Neutrophil (primary cell): ENCODE data around the gene PIGZ.

Experiments used
- H3K27ac ChIP-seq: fragments of 200-600 bp; sonication (generic); 2 replicates; pipeline ENCODE4 v1.5.1; 2016; ENCODE audit warnings: mild to moderate bottlenecking, moderate library complexity
- H3K27me3 ChIP-seq: fragments of 200-600 bp; sonication (generic); 2 replicates; pipeline ENCODE4 v1.6.0; 2016; ENCODE audit warnings: mild to moderate bottlenecking
- H3K36me3 ChIP-seq: fragments of 200-600 bp; sonication (generic); 2 replicates; pipeline ENCODE4 v1.5.1; 2017
- H3K4me1 ChIP-seq, 2 experiments: fragments of 200-600 bp in 1 of 2; sonication (generic) in 1 of 2; 1 replicate in 1 of 2; 2 replicates in 1 of 2; pipeline versions ENCODE4 v1.5.1 to v1.6.1; 2013 to 2016; ENCODE audit warnings: low read depth in 1 of 2, low read length in 1 of 2, mild to moderate bottlenecking in 1 of 2, moderate library complexity in 1 of 2; ENCODE audit not compliant: control insufficient read depth in 1 of 2, insufficient read depth in 1 of 2
- H3K4me3 ChIP-seq, 2 experiments: fragments of 200-600 bp in 1 of 2; sonication (generic) in 1 of 2; 1 replicate in 1 of 2; 2 replicates in 1 of 2; pipeline ENCODE4 v1.5.1; 2013 to 2016; ENCODE audit warnings: low read depth in 1 of 2, low read length in 1 of 2, mild to moderate bottlenecking in 1 of 2, moderate library complexity in 1 of 2
- H3K9me3 ChIP-seq: fragments of 200-600 bp; sonication (generic); 2 replicates; pipeline ENCODE4 v1.5.1; 2016
- CTCF ChIP-seq: fragments of 200-600 bp; sonication (generic); IDR thresholded peaks from 2 replicates; pipeline ENCODE4 v1.5.1; 2016; ENCODE audit warnings: antibody characterized with exemption

The PIGZ gene

DNA sequence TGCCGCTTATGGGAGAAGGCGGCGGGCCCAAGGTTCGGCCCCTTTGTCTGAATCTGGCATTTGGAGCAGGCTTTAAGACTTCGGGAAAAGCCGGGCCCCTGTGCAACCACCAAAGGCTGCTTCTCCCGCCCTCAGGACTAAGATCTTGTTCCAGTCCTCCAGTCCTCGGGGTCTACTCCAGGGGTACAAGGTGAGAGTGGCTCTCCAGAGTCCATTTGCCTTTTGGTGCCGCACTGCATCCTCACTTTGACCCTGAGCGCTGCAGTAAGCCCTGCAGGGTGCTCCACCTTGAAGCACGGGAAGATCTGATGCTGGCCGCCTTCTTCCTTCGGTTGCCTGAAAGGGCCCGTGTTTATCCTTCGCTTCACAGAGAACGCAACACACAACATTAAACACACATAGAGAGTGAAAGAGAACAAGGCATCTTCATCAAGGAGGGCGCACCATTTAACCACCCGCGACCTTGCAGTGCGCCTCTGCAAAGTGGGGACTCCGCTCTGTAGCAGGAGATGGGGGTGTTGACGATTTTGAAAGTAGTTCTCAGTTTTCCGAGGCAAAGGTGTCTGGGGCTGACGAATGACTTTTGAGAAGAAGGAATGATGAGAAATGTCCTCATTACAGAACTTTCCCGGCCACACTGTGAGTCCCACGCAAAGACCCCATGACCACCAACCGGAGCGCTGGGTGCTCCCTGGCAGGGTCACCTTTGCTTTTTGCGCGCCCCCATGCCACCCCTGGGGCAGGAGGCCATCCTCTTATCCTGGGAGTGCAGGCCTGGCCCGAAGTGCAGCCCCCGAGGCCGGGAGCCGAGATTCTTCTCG, 1.0 kb downstream of the PIGZ start:
- H3K9me3 ChIP-seq: no peaks in the 10 kb centered on the region
- H3K27ac ChIP-seq: no peak overlapping the region
- peaks cover 32% of the 10 kb centered on the region for H3K27me3 ChIP-seq
- TF ChIP-seq CTCF: no peak
- peak overlapping the region; percentile 78 to 80 for H3K4me3 ChIP-seq
- H3K36me3 ChIP-seq: no peaks in the 10 kb centered on the region
- peaks cover 9 to 14% of the 10 kb centered on the region in 2 experiments for H3K4me1 ChIP-seq

DNA sequence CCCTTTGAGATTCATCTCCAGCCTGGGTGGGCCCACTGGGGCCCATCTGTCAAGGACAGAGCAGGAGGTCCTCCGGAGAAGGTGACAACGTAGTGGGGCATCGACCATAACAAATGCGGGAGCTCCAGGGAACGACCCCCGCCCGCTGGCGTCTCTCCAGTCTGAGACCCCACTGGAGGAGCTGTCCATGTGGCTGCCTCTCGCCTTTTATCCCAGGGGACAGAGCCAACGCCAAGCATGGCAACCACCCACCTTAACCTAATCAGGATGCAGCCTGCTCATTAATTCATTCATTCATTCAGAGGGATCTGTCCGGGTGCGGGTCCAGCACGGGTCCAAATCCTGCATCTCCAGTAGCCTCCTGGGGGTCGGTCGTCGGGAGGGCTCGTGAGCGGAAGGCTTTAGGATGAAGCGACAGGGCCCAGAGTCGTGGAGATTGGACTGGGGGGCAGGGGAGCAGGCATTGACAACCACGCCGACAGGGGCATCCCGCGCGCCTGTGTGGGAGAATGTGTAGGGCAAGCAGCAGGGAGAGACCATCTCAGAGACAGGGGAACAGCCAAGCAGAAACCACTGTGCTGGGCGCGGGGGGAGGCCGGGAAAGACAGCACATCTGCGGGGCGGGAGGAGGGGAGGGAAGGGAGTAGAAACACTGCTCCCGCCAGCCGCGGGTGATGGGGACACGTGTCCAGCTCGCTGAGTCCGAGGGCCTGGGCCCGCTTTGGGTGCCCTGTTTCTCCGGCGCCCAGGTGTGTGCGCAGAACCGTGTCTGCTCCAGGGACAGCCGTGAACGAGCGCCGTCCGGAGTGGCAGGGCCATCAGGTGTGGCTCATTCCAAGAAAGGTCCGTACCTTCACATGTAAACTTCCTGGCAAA, 1.9 kb downstream of the PIGZ start:
- no peak for TF ChIP-seq CTCF
- H3K27me3 ChIP-seq: peaks cover 32% of the 10 kb centered on the region
- no peak overlapping the region for H3K27ac ChIP-seq
- H3K9me3 ChIP-seq: no peaks in the 10 kb centered on the region
- no peak overlapping the region for H3K4me3 ChIP-seq
- H3K4me1 ChIP-seq: peaks cover 9 to 14% of the 10 kb centered on the region in 2 experiments
- no peaks in the 10 kb centered on the region for H3K36me3 ChIP-seq

DNA sequence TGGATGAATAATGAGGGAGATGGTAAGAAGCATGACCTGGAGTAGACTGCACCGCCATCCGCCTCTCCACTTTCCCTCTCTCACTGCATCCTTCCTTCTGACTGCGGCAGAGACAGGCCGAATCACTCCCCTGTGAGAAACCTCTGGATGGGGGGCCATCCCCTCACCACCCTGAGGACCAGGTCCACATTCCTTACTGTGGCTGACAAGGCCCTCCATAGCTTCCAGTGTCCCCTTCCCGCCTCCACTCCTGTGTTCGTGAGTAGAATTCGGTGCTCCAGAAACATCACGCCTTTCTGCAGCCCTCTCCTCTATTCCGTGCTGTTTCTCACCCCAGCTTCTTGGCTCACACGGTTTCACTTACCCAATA, 2.8 kb downstream of the PIGZ start:
- TF ChIP-seq CTCF: no peak
- peaks cover 9 to 14% of the 10 kb centered on the region in 2 experiments for H3K4me1 ChIP-seq
- H3K4me3 ChIP-seq: no peak overlapping the region
- no peaks in the 10 kb centered on the region for H3K9me3 ChIP-seq
- no peaks in the 10 kb centered on the region for H3K36me3 ChIP-seq
- H3K27ac ChIP-seq: no peak overlapping the region
- peaks cover 27% of the 10 kb centered on the region for H3K27me3 ChIP-seq

- Histone ChIP-seq H3K36me3 (no peaks in the 10 kb centered on the region), H3K4me1 (peaks cover 9 to 14% of the 10 kb centered on the region in 2 experiments), H3K9me3 (no peaks in the 10 kb centered on the region), H3K27ac (no peak overlapping the region), H3K4me3 (no peak overlapping the region), H3K27me3 (peaks cover 22% of the 10 kb centered on the region)
- no peak for TF ChIP-seq CTCF
Observed at GRCh38 chr3:196965112-196965803, 3.4 kb downstream of the PIGZ start.

DNA sequence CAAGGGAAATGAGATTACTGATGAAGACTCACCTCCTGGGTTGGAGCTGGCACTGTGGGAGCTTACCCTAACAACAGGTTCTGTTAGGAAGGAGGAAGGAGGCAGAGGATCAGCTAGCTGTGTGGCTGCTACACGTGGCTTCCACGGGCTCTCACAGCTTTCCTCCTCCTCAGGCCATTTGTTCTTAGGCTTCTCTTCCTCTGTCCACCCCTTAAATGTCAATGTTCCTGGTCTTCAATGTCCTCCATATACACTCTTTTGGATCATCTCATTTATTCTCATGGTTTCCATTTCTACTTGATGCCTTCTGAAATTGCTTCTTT, 5.0 kb downstream of the PIGZ start:
- H3K27ac ChIP-seq: no peak overlapping the region
- H3K9me3 ChIP-seq: no peaks in the 10 kb centered on the region
- no peak overlapping the region for H3K4me3 ChIP-seq
- H3K27me3 ChIP-seq: peaks cover 19% of the 10 kb centered on the region
- TF ChIP-seq CTCF: no peak
- H3K36me3 ChIP-seq: no peaks in the 10 kb centered on the region
- H3K4me1 ChIP-seq: peaks cover 9 to 10% of the 10 kb centered on the region in 2 experiments
